ENCODE results near the gene KCNQ1.

DNA sequence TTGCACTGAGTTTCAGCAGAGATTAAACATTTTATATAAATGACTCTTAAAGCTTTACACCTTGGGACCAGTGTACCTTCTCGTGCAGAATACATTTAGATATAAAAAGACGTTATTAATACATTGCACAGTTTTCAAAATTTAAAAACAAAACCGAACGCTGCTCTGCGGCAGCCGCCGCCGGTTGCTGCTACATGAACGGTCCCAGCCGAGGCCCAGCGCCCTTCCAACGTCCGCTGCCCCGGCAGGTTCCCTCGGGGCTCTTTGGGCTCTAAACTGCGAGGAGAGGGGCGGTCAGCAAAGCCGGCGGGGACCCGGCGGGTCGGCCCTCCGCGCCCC, 438.8 kb downstream of the KCNQ1 start:
- TF ChIP-seq, protein P1, sequence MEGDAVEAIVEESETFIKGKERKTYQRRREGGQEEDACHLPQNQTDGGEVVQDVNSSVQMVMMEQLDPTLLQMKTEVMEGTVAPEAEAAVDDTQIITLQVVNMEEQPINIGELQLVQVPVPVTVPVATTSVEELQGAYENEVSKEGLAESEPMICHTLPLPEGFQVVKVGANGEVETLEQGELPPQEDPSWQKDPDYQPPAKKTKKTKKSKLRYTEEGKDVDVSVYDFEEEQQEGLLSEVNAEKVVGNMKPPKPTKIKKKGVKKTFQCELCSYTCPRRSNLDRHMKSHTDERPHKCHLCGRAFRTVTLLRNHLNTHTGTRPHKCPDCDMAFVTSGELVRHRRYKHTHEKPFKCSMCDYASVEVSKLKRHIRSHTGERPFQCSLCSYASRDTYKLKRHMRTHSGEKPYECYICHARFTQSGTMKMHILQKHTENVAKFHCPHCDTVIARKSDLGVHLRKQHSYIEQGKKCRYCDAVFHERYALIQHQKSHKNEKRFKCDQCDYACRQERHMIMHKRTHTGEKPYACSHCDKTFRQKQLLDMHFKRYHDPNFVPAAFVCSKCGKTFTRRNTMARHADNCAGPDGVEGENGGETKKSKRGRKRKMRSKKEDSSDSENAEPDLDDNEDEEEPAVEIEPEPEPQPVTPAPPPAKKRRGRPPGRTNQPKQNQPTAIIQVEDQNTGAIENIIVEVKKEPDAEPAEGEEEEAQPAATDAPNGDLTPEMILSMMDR (IDR thresholded peaks at IDR 0.05; ENCODE audit: borderline replicate concordance, extremely low read depth, low read length, poor library complexity, severe bottlenecking), result no peak
- TF ChIP-seq EZH2 (IDR thresholded peaks at IDR 0.05; ENCODE audit: borderline replicate concordance, low read depth, low read length, severe bottlenecking), result no peak
